Measurements from ENCODE around the gene RIMBP2. TPM values are rescaled to one million over a fixed set of nuclear protein-coding genes. Genes with fewer than 3 reads are reported as not detected.
A peak's percentile ranks its signal among the peaks of the same experiment; 100 is the strongest.

The RIMBP2 gene
- total and polyA plus RNA-seq, 2 experiments from 2014 or later, result not detected

- H3F3A ChIP-seq (ENCODE audit: insufficient read depth), result no peaks in the 10 kb centered on the region
- in situ Hi-C loops (cut with MboI), result no loop called here
- no peaks in the 10 kb centered on the region; the same call in 1 of the 2 replicates for H3K27me3 ChIP-seq (replicated peaks; ENCODE audit: insufficient read depth)
- no peak overlapping the region for H3K4me2 ChIP-seq (ENCODE audit: unreplicated experiment)
- no peak overlapping the region for H2AFZ ChIP-seq
- no peak for TF ChIP-seq EZH2 (IDR thresholded peaks at IDR 0.05; ENCODE audit: insufficient read depth, poor library complexity, severe bottlenecking)
- TF ChIP-seq EZH2phosphoT487 (IDR thresholded peaks at IDR 0.05; ENCODE audit: insufficient read depth, low read depth), result no peak
- WGBS, 2 experiments (ENCODE audit: low coverage in 1 of 2, low lambda C conversion rate in 2 of 2, missing lambda C conversion rate in 2 of 2), result 2 to 3% methylated on average over 36 to 37 of the region's 42 CpGs
- H4K20me1 ChIP-seq (ENCODE audit: insufficient read depth), result no peaks in the 10 kb centered on the region
- no peaks in the 10 kb centered on the region for H3K36me3 ChIP-seq (ENCODE audit: low read depth)
- no peak overlapping the region for H3K9ac ChIP-seq
- H3K4me1 ChIP-seq (ENCODE audit: insufficient read depth), result no peaks in the 10 kb centered on the region
- H3K9me3 ChIP-seq (ENCODE audit: low read depth), result no peaks in the 10 kb centered on the region
- DNase-seq, result no peak
- no peaks in the 10 kb centered on the region for H3K9me2 ChIP-seq (ENCODE audit: insufficient read depth)
- H3K27ac ChIP-seq, result no peak overlapping the region
- H3K79me2 ChIP-seq (ENCODE audit: insufficient read depth), result no peaks in the 10 kb centered on the region
- H3K4me3 ChIP-seq, result no peak overlapping the region
Observed at GRCh38 chr12:130715150-130715997, 725 bp downstream of the RIMBP2 start.

- WGBS, 2 experiments (ENCODE audit: low coverage in 1 of 2, low lambda C conversion rate in 2 of 2, missing lambda C conversion rate in 2 of 2), result 2 to 3% methylated on average over 8 to 20 of the region's 20 CpGs
- H3K9ac ChIP-seq, result no peak overlapping the region
- in situ Hi-C loops (cut with MboI), result no loop called here
- H4K20me1 ChIP-seq (ENCODE audit: insufficient read depth), result no peaks in the 10 kb centered on the region
- no peak overlapping the region for H3K27ac ChIP-seq
- H3K36me3 ChIP-seq (ENCODE audit: low read depth), result no peaks in the 10 kb centered on the region
- H3F3A ChIP-seq (ENCODE audit: insufficient read depth), result no peaks in the 10 kb centered on the region
- H3K27me3 ChIP-seq (replicated peaks; ENCODE audit: insufficient read depth), result no peaks in the 10 kb centered on the region; the same call in 1 of the 2 replicates
- no peak for TF ChIP-seq EZH2phosphoT487 (IDR thresholded peaks at IDR 0.05; ENCODE audit: insufficient read depth, low read depth)
- TF ChIP-seq EZH2 (IDR thresholded peaks at IDR 0.05; ENCODE audit: insufficient read depth, poor library complexity, severe bottlenecking), result no peak
- no peaks in the 10 kb centered on the region for H3K9me3 ChIP-seq (ENCODE audit: low read depth)
- DNase-seq, result no peak
- H3K4me2 ChIP-seq (ENCODE audit: unreplicated experiment), result no peak overlapping the region
- no peak overlapping the region for H2AFZ ChIP-seq
- no peaks in the 10 kb centered on the region for H3K9me2 ChIP-seq (ENCODE audit: insufficient read depth)
- H3K4me3 ChIP-seq, result no peak overlapping the region
- no peaks in the 10 kb centered on the region for H3K79me2 ChIP-seq (ENCODE audit: insufficient read depth)
- H3K4me1 ChIP-seq (ENCODE audit: insufficient read depth), result no peaks in the 10 kb centered on the region
Observed at GRCh38 chr12:130714591-130715149, 1.4 kb downstream of the RIMBP2 start.

DNA sequence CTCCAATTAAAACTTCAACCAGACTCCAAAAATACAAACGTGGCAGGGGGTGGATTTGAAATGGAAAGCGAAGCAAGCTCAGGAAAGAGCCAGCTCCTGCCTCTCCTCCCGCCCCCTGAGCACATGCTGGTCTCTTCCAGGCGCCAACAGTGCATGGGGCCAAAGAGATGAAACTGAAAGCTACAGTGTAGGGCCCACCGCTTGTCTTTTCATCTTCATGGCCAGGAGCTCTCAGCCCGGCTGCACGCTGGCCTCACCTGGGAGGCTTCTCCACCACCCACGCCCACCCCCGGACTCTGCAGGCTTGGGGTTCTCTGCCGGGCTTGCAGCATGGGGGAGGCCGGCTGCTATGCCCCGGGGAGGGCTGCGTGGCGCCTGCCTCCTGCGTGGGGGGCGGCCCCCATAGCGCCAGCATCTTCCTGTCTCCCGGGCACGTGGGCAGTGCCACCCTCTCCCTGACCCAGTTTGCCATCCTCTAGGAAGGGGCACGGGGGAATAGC, 2.0 kb downstream of the RIMBP2 start:
- Histone ChIP-seq H3K4me1 (ENCODE audit: insufficient read depth) (no peaks in the 10 kb centered on the region), H4K20me1 (ENCODE audit: insufficient read depth) (no peaks in the 10 kb centered on the region), H3K4me2 (ENCODE audit: unreplicated experiment) (no peak overlapping the region), H3K4me3 (no peak overlapping the region; the same call in 1 of the 2 replicates), H3K27me3 (replicated peaks; ENCODE audit: insufficient read depth) (no peaks in the 10 kb centered on the region; the same call in 1 of the 2 replicates), H2AFZ (no peak overlapping the region), H3K9ac (no peak overlapping the region), H3K79me2 (ENCODE audit: insufficient read depth) (no peaks in the 10 kb centered on the region), H3K9me3 (ENCODE audit: low read depth) (no peaks in the 10 kb centered on the region), H3F3A (ENCODE audit: insufficient read depth) (no peaks in the 10 kb centered on the region), H3K36me3 (ENCODE audit: low read depth) (no peaks in the 10 kb centered on the region), H3K9me2 (ENCODE audit: insufficient read depth) (no peaks in the 10 kb centered on the region), H3K27ac (no peak overlapping the region)
- no peak for TF ChIP-seq EZH2phosphoT487 (IDR thresholded peaks at IDR 0.05; ENCODE audit: insufficient read depth, low read depth)
- TF ChIP-seq EZH2 (IDR thresholded peaks at IDR 0.05; ENCODE audit: insufficient read depth, poor library complexity, severe bottlenecking), result no peak
- 1 to 2% methylated on average over 16 to 18 of the region's 20 CpGs for WGBS, 2 experiments (ENCODE audit: low coverage in 1 of 2, low lambda C conversion rate in 2 of 2, missing lambda C conversion rate in 2 of 2)
- in situ Hi-C loops (cut with MboI), result no loop called here
- DNase-seq, result no peak

DNA sequence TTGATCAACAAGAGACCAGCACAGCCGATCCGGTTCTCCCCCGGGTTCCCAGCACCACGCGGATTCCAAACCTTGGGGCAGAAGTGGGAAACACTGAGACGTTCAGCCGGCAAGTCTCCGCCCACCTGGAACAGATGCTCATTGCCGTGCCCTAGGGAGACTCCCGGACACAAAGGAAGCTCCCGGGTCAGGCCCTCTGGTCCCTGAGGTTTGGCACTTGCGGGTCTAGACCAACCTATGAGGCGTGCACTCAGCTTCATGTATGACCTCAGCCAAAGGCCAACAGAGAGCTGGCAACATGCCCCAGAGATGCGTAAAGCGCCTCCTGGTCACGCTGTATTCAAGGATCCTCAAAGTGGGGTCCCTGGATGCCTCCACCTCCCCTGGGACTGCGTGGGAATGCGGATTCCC, 2.5 kb downstream of the RIMBP2 start:
- H3F3A ChIP-seq (ENCODE audit: insufficient read depth), result no peaks in the 10 kb centered on the region
- 4% methylated on average over 18 of the region's 18 CpGs for WGBS, 2 experiments (ENCODE audit: low coverage in 1 of 2, low lambda C conversion rate in 2 of 2, missing lambda C conversion rate in 2 of 2)
- H4K20me1 ChIP-seq (ENCODE audit: insufficient read depth), result no peaks in the 10 kb centered on the region
- no peaks in the 10 kb centered on the region for H3K9me3 ChIP-seq (ENCODE audit: low read depth)
- no peak overlapping the region for H3K9ac ChIP-seq
- no peak overlapping the region; the same call in 1 of the 2 replicates for H3K4me3 ChIP-seq
- H3K4me1 ChIP-seq (ENCODE audit: insufficient read depth), result no peaks in the 10 kb centered on the region
- H2AFZ ChIP-seq, result no peak overlapping the region
- no peaks in the 10 kb centered on the region; the same call in 1 of the 2 replicates for H3K27me3 ChIP-seq (replicated peaks; ENCODE audit: insufficient read depth)
- DNase-seq, result peak; percentile 22
- H3K36me3 ChIP-seq (ENCODE audit: low read depth), result no peaks in the 10 kb centered on the region
- in situ Hi-C loops (cut with MboI), result no loop called here
- no peak overlapping the region for H3K27ac ChIP-seq
- TF ChIP-seq EZH2 (IDR thresholded peaks at IDR 0.05; ENCODE audit: insufficient read depth, poor library complexity, severe bottlenecking), result no peak
- TF ChIP-seq EZH2phosphoT487 (IDR thresholded peaks at IDR 0.05; ENCODE audit: insufficient read depth, low read depth), result no peak
- no peaks in the 10 kb centered on the region for H3K9me2 ChIP-seq (ENCODE audit: insufficient read depth)
- no peak overlapping the region for H3K4me2 ChIP-seq (ENCODE audit: unreplicated experiment)
- no peaks in the 10 kb centered on the region for H3K79me2 ChIP-seq (ENCODE audit: insufficient read depth)
